Retina (tissue), 1 donor: Measurements from ENCODE around the gene SMAD4.
"Not testable (repeated sequence)": the region's sequence is repeated elsewhere in the genome, so short reads cannot be mapped to it uniquely, and the experiment has no call there.

ENCODE experiments used
- DNase-seq: peaks from one replicate; pipeline ENCODE4 v3.0.0-alpha.2; 2016

The SMAD4 gene

DNA sequence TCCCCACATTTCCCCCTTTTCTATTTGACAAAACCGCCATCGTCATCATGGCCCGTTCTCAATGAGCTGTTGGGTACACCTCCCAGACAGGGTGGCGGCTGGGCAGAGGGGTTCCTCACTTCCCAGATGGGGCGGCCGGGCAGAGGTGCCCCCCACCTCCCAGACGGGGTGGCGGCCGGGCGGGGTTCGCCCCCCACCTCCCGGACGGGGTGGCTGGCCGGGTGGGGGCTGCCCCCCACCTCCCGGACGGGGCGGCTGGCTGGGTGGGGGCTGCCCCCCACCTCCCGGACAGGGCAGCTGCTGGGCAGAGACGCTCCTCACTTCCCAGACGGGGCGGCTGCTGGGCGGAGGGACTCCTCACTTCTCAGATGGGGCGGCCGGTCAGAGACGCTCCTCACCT, 87.0 kb downstream of the SMAD4 start:
- DNase-seq = not testable (repeated sequence)

- not testable (repeated sequence) for DNase-seq
Measured at GRCh38 chr18:51119561-51119960, 89.5 kb downstream of the SMAD4 start.

GRCh38 chr18:51119976-51120375, 90.0 kb downstream of the SMAD4 start:
- DNase-seq = not testable (repeated sequence)

DNA sequence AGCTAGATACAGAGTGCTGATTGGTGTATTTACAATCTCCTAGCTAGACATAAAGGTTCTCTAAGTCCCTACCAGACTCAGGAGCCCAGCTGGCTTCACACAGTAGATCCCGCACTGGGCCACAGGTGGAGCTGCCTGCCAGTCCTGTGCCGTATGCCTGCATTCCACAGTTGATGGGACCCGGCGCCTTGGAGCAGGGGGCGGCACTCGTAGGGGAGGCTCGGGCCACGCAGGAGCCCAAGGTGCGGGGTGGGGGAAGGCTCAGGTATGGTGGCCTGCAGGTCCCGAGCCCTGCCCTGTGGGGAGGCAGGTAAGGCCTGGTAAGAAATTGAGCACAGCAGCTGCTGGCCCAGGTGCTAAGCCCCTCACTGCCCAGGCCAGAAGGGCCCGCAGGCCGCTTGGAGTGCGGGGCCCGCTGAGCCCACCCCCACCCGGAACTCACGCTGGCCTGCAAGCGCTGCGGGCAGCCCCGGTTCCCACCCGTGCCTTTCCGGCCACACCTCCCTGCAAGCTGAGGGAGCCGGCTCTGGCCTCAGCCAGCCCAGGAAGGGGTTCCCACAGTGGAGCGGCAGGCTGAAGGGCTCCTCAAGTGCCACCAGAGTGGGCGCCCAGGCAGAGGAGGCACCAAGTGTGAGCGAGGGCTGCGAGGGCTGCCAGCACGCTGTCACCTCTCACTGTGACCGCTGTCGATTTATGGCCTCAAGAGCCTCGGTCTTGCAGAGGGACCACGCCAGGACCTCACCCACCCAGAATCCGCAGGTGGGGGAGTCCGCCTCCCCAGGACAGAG, 91.0 kb downstream of the SMAD4 start:
- DNase-seq = no peak

DNA sequence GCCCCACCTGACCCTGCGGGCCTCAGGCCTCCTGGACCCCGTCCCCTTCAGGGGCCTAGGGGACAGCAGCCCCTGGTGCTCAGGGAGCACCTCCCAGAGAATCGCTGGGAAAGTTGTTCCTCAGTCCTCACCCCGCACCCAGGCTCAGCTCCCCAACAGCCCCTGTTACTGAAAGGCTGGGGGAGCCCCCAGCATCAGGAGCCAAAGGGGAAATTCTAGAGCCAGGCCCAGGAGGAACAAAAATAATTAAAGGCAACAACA, 91.5 kb downstream of the SMAD4 start:
- DNase-seq = no peak

DNA sequence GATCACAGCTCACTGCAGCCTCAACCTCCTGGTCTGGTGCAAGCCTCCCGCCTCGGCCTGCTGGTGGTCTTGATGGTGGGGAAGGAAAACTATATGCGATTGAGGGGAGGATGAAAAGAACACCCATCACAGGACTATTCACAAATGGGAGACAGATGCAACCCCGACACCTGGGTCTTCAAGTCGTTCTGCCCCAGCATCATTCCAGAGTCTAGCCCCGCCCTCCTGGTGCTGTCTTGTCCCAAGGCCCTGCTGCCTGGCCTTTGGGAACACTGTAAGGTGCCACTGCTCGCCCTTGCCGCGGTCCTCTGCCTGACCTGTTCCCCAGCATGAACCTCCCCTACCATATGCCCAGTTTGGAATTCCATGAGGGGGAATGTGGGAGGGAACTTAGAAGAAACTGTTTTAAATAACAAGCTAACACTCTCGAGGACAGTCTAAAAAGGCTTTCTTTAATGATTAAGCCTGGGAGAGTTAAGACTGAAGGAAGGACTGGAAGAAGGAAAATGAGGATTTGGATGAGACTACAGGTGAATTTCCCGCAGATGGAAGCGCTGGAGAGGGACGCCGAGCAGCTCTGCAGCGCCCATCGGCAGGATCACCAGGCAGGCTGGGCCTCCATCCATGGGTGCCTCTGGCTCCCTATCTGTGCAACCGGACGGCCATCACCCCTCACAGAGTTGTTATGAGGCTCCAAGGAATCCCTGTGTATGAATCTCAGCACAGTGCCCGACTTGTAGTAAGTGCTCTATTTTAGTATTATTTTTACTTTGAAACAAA, 92.4 kb downstream of the SMAD4 start:
- no peak for DNase-seq

- no peak for DNase-seq
Measured at GRCh38 chr18:51123046-51123395, 93.0 kb downstream of the SMAD4 start.

GRCh38 chr18:51123481-51123880, 93.5 kb downstream of the SMAD4 start:
- no peak for DNase-seq

- no peak for DNase-seq
Measured at GRCh38 chr18:51123936-51124486, 94.0 kb downstream of the SMAD4 start.

GRCh38 chr18:51125976-51126375, 96.0 kb downstream of the SMAD4 start:
- no peak for DNase-seq

GRCh38 chr18:51127664-51128063, 97.7 kb downstream of the SMAD4 start:
- DNase-seq = no peak

GRCh38 chr18:51128533-51128932, 98.5 kb downstream of the SMAD4 start:
- DNase-seq = no peak

GRCh38 chr18:51132256-51132935, 102.4 kb downstream of the SMAD4 start:
- DNase-seq = no peak

GRCh38 chr18:51133580-51134160, 103.7 kb downstream of the SMAD4 start:
- DNase-seq = no peak
